ENCODE data around the gene TM9SF4.
"Not testable (repeated sequence)": the region's sequence is repeated elsewhere in the genome, so short reads cannot be mapped to it uniquely, and the experiment has no call there.

GRCh38 chr20:32196613-32197012, 87.1 kb downstream of the TM9SF4 start:
- TF ChIP-seq CTCF, POLR2A (IDR thresholded peaks at IDR 0.05): not testable (repeated sequence)

Data from uterus (tissue), 2 donors.